ENCODE results near the gene HMCN2.

HMCN2 gene, protein sequence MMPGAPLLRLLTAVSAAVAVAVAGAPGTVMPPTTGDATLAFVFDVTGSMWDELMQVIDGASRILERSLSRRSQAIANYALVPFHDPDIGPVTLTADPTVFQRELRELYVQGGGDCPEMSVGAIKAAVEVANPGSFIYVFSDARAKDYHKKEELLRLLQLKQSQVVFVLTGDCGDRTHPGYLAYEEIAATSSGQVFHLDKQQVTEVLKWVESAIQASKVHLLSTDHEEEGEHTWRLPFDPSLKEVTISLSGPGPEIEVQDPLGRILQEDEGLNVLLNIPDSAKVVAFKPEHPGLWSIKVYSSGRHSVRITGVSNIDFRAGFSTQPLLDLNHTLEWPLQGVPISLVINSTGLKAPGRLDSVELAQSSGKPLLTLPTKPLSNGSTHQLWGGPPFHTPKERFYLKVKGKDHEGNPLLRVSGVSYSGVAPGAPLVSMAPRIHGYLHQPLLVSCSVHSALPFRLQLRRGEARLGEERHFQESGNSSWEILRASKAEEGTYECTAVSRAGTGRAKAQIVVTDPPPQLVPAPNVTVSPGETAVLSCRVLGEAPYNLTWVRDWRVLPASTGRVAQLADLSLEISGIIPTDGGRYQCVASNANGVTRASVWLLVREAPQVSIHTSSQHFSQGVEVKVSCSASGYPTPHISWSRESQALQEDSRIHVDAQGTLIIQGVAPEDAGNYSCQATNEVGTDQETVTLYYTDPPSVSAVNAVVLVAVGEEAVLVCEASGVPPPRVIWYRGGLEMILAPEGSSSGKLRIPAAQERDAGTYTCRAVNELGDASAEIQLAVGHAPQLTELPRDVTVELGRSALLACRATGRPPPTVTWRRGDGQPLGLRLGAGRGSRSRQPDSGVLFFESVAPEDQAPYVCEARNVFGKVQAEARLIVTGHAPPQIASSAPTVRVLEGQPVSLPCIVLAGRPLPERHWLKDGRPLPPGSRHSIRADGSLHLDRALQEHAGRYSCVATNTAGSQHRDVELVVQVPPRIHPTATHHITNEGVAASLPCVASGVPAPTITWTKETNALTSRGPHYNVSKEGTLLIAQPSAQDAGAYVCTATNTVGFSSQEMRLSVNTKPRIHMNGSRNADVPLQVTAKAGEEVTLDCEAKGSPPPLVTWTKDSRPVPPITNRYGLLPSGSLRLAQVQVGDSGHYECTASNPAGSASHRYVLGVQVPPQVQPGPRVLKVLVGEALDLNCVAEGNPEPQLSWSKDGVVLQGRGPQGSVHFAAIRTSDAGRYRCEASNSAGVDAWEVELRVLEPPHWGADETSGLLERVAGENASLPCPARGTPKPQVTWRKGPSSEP (N-terminal part only)

DNA sequence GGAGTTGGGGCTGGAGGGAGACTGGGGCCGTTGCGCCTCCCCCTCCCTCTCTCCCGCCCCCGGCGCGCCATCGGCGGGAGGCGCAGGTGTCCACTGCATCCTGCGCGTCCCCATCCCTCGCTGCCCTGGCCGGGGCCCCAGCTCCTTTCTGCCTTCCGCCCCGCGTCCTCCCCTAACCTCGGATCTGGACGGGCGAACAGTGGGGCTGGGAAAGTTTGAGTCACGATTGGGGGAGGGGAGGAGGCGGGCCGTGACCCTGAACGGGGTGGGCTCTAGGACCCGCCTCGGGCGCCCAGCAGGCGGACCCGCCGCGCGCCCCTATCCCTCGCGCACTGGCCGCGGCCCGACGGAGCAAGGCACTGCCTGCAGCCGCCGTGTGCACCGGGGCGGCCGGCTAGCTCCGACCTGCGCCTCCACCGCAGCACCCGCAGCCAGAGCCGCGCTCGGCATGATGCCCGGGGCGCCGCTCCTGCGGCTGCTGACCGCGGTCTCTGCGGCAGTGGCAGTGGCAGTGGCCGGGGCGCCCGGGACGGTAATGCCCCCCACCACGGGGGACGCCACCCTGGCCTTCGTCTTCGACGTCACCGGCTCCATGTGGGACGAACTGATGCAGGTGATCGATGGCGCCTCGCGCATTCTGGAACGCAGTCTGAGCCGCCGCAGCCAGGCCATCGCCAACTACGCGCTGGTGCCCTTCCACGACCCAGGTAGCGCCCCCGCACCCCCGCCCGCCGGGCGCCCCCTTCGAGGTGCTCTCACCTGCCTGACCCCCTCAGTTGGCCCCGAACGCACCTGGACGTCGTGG lies at the start of gene HMCN2:
Gene HMCN2, plus strand, starts transcription at position 330 of the 805 bp plus-strand sequence. Its CDS starts 119 bp downstream, at position 449.
- DNase-seq (ENCODE audit: low spot score) = peak; percentile 14

- no peak for DNase-seq (ENCODE audit: low spot score)
Measured at GRCh38 chr9:130217838-130218237, 47.7 kb upstream of the HMCN2 start.

DNA sequence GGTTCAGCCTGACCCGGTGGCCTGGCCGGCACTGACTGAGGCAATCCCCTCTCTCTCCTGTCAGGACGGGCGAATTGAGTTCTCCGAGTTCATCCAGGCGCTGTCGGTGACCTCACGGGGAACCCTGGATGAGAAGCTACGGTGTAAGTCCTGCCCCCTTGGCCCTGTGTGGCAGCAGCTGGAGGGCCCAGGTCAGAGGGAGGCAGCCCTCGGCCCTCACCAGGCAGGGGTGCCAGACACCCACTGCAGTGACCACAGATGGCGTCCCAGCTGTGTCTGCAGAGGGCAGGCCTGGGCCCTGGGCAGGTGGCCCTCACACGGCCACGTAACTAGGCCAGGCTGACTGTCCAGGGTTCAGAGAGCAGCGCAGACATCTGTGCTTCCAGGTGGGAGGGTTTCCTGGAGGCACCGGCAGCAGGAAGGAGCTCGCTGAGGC lies 45.9 kb upstream of the HMCN2 start:
- DNase-seq (ENCODE audit: low spot score) = no peak

DNA sequence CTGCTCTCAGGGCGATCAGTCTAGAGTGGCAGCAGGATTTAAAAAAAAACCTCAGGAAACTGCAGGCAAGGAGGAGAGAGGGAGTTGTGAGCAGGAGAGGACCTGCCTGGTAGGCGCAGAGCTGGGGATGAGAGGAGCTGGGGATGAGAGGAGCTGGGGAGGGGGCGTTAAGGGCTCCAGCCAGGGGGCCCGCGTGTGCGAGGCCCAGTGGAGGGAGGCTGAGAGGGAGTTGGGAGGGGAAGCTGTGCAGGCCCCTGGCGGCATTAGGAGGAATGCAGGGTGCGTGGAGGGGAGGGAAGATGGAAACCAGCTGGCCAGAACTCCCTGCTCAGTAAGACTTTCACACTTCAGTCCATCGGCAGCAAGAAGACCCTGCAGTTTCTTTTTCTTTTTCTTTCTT lies 45.2 kb upstream of the HMCN2 start:
- no peak for DNase-seq (ENCODE audit: low spot score)

- no peak for DNase-seq (ENCODE audit: low spot score)
Measured at GRCh38 chr9:130222833-130223232, 42.7 kb upstream of the HMCN2 start.

GRCh38 chr9:130225071-130225470 lies 40.5 kb upstream of the HMCN2 start:
- no peak for DNase-seq (ENCODE audit: low spot score)

DNA sequence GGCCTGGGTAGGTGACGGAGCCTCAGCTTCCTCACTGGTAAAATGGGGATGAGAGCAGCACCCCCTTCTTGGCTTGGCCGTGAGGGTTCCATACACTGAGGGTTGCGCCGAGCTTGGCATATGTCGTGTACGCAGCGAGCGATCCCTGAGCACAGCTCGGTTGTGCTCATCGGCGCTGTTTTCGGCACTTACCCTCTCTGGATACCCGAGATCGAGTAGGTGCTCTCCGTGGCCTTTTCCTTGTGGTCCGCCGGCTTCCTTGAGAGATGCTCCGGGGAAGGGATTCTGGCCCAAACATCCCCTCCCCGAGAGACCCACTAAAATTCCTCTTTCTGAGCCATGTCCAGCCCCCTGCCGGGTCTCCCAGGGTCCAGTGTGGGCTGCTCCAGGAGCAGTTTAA lies 40.0 kb upstream of the HMCN2 start:
- DNase-seq (ENCODE audit: low spot score) = no peak

GRCh38 chr9:130226112-130226511 lies 39.4 kb upstream of the HMCN2 start:
- no peak for DNase-seq (ENCODE audit: low spot score)

- no peak for DNase-seq (ENCODE audit: low spot score)
Measured at GRCh38 chr9:130227833-130228232, 37.7 kb upstream of the HMCN2 start.

DNA sequence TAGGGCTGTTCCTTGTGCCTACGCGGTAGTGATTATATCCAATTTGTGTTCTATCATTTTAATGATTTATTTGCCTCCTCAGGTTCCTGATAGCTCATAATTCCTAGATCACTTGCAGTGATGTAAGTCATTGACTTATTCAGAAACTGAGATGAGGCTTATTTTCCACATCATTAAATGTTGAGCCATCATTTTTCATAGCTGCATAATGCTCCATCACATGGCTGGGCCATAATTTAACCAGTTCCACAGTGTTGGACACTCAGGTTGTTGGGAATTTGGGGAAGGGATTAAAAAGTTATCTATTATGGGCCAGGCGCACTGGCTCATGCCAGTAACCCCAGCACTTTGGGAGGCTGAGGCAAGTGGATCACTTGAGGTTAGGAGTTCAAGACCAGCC lies 35.8 kb upstream of the HMCN2 start:
- no peak for DNase-seq (ENCODE audit: low spot score)

DNA sequence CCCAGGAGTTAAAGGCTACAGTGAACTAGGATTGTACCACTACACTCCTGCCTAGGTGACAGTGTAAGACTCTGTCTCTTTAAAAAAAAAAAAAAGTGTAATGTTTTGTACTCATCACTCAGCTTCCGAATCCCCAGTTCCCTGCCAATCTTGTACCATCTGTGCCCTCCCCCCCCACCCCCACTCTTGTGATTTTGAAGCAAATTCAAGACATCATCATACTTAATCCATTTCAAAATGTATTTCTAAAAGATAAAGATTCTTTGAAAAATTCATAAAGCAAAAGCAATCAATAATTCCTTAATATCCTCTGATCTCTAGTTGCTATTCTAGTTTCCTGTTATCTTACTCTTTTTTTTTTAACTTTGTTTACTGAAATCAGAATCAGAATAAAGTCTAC lies 34.9 kb upstream of the HMCN2 start:
- DNase-seq (ENCODE audit: low spot score) = no peak

DNA sequence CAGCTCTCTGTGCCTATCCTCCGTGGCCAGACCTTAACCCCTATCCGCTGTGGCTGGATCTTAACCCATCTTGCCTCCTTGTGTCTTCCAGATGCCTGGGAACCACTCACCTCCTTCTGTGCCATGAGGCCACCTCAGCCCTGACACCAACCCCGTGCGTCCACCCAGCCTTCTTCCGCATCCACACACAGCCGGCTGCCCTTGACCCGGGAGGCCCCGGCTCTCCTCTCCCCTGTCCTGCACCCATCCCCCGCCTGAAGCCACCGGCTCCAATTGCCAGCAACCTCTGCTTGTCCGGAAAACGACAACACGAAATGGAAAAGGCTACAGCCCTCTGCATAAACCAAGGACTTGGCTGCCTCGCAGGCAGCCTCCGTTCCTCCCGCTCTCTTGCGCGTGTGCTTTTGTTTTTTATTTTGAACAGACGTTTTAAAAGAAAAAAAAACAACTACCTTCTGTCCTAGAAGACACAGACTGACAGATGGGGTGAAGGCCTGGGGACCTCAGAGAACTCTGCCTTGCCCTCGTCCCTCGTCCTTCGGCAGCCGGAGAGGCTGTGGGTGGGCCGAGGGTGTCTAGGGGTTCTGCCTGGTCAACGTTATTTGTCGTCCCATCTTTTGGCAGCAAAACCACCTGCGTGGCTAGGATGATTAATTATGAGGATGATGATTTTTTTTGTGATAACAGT lies 32.5 kb upstream of the HMCN2 start:
- no peak for DNase-seq (ENCODE audit: low spot score)

DNA sequence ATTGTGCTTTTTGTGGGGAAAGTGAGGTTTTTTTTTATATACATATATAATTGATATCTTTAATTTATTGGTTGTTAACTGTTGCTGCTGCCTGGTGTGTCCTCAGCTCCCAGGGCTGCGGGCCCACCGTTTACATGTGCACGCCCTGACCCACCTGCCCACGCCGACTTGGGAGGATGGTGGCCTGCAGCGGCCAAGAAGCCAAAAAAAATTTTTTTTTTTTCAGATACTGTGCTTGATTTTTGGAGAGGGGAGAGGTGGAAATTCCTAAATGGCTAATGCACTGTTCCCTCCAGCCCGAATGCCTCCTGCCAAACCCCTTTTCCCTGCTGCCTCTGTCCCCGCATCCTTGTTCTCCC lies 32.0 kb upstream of the HMCN2 start:
- no peak for DNase-seq (ENCODE audit: low spot score)

GRCh38 chr9:130234340-130235260 lies 31.0 kb upstream of the HMCN2 start:
- DNase-seq (ENCODE audit: low spot score) = peak; percentile 30

GRCh38 chr9:130235558-130236435 lies 29.8 kb upstream of the HMCN2 start:
- peak; percentile 59 for DNase-seq (ENCODE audit: low spot score)

DNA sequence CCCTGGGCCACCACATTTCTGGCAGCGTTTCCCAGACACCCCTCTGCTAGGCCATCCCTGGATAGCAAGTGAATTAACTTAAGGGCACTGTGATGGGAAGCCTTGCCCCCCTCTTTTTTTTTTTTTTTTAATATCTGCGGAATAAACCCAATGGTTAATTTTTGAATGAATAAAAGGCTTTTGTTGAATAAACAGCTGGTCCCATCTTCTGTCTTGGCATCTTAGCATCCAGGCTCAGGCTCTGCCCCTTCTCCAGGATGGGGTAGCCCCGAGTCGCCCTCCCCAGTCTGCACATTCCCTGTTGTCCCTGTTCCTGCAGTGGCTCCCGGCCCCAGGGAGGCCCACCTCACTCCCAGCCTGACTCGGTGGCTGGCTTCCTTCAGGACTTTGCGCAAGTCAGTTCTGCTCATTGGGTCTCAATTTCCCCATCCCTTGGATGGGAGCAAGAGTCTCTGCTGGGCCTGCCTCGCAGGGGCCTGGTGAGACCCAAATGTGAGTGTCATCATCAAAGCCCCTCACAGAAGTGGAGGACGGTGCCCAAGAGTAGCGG lies 29.0 kb upstream of the HMCN2 start:
- DNase-seq (ENCODE audit: low spot score) = no peak

DNA sequence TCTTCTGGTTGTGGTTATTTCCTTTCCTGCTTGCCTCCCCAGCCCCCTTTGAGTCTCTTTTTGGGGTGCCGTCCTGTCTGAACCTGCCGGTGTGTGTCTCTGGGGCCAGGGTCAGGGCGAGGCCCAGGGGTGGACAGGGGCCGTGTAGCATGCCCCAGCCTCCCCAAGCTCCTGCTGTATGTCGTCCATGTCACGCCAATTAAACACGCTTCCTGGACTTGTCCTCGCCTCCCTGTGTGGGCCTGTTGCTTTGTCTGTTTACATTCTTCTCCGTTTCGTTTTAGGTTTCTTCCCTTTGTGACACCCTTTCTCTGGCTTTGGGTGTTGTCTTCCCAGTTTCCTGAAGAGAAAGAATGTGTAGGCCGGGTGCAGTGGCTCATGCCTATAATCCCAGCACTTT lies 28.5 kb upstream of the HMCN2 start:
- no peak for DNase-seq (ENCODE audit: low spot score)

GRCh38 chr9:130237763-130238524 lies 27.6 kb upstream of the HMCN2 start:
- peak; percentile 7 for DNase-seq (ENCODE audit: low spot score)
